Neural progenitor cell (in vitro differentiated cells): Measurements from ENCODE around the gene GNRHR.

Experiments
- EZH2 ChIP-seq: fragments of 200-600 bp; sonication (generic); IDR thresholded peaks from 2 replicates; pipeline ENCODE4 v1.6.1; 2017; ENCODE audit warnings: antibody characterized with exemption, mild to moderate bottlenecking, moderate library complexity
- EZH2phosphoT487 ChIP-seq: fragments of 200-600 bp; sonication (generic); IDR thresholded peaks from 2 replicates; pipeline ENCODE4 v1.6.1; 2017; ENCODE audit warnings: antibody characterized with exemption

DNA sequence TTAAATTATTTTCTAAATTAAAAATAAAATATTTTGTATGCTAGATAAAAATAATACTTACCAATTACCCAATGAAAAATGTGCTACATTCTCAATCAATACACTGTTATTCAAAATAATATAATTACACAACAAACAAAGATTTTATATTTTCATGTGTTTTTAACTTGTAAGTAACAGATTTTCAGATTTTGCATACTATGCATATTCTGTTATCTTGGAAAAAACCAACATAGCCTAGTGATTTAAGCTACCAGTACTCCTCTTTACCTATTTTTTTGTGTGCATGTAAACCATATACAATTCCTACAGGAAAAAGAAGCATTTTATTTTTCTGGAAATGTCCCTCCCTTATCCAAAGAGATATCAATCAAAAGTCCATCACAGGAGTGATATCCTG, 10.0 kb upstream of the GNRHR start:
- TF ChIP-seq EZH2, result no peak
- TF ChIP-seq EZH2phosphoT487, result no peak
